GM18526 (cell line): Measurements from ENCODE around the gene HPS5.

Experiments
- POLR2A ChIP-seq: IDR thresholded peaks from 3 replicates; pipeline ENCODE4 v1.6.1; 2011; ENCODE audit not compliant: insufficient read length; ENCODE audit errors: extremely low read depth

Gene HPS5

GRCh38 chr11:18261721-18262120 lies 60.2 kb downstream of the HPS5 start:
- no peak for TF ChIP-seq POLR2A

- no peak for TF ChIP-seq POLR2A
These were observed 62.7 kb downstream of the HPS5 start for GRCh38 chr11:18259259-18259658.

- TF ChIP-seq POLR2A: no peak
These were observed 67.1 kb downstream of the HPS5 start for GRCh38 chr11:18254781-18255361.

- TF ChIP-seq POLR2A: no peak
These were observed 68.1 kb downstream of the HPS5 start for GRCh38 chr11:18253778-18254338.

- TF ChIP-seq POLR2A: no peak
These were observed 68.7 kb downstream of the HPS5 start for GRCh38 chr11:18253233-18253632.

- no peak for TF ChIP-seq POLR2A
These were observed 73.4 kb downstream of the HPS5 start, which contains the start of gene SAA2 for GRCh38 chr11:18248561-18248960. TSS of gene SAA2 (minus strand) at chr11:18248668. CDS start at chr11:18248011, 657 bp downstream.

- TF ChIP-seq POLR2A: no peak
These were observed 76.5 kb downstream of the HPS5 start for GRCh38 chr11:18245396-18245795.

- no peak for TF ChIP-seq POLR2A
These were observed 78.1 kb downstream of the HPS5 start for GRCh38 chr11:18243783-18244362.

- no peak for TF ChIP-seq POLR2A
These were observed 82.3 kb downstream of the HPS5 start for GRCh38 chr11:18239655-18240054.

GRCh38 chr11:18236664-18237356 lies 85.1 kb downstream of the HPS5 start, which contains the start of gene SAA4:
TSS of gene SAA4 (minus strand) at chr11:18236802. CDS start at chr11:18235926, 876 bp downstream.
- TF ChIP-seq POLR2A: no peak

GRCh38 chr11:18235394-18236334 lies 86.3 kb downstream of the HPS5 start:
- TF ChIP-seq POLR2A: no peak

- TF ChIP-seq POLR2A: no peak
These were observed 88.0 kb downstream of the HPS5 start for GRCh38 chr11:18233912-18234311.

- no peak for TF ChIP-seq POLR2A
These were observed 91.1 kb downstream of the HPS5 start for GRCh38 chr11:18230859-18231258.

- TF ChIP-seq POLR2A: no peak
These were observed 92.4 kb downstream of the HPS5 start for GRCh38 chr11:18229501-18229900.
